Stimulated activated CD4-positive, alpha-beta T cell treated with anti-CD3 and anti-CD28 coated beads, TNF-alpha, amount 100 ng/mL, for 24 hours (primary cell): ENCODE data around the gene HECTD2.
"Not testable (repeated sequence)": the region's sequence is repeated elsewhere in the genome, so short reads cannot be mapped to it uniquely, and the experiment has no call there.

Source experiments
- DNase-seq, 3 experiments: peaks; one replicate each; pipeline ENCODE4 v3.0.0-alpha.2; 2020; ENCODE audit warnings: low read depth in 3 of 3

Gene HECTD2

DNA sequence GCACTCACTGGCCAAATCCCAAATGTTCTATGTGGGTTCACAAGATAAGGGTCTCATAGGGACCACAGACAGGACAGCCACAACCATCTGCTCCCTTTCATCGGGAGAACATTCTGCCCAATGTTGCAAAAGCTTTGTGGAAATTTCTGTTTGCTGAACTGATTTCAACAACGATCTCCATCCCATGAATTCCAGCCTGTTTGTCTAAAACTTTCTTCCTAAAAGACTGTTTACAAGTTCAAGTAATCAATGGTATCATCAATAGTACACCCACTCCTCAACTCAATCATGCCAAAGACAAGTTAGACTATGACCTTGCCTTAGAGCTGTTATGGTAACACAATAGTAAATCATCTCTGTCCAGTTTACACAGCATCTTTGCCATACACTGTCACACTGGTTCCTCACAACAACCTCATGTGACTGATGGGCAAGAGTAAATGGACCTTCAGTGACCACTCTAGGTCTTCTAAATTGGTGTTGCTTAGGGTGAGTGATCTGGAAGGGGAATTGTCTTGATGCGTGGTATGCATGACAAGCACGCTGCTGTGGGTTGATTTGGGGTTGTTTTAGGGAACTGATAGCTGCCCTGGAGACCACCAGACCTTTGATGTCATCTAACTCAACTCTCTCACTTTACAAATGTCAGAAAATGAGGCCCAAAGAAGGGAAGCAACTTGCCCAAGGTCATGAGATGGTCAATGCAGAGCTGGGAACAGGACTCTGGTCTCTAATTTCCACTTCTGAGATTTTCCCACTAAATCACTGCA is 127.7 kb downstream of the HECTD2 start:
- DNase-seq, result no peak

DNA sequence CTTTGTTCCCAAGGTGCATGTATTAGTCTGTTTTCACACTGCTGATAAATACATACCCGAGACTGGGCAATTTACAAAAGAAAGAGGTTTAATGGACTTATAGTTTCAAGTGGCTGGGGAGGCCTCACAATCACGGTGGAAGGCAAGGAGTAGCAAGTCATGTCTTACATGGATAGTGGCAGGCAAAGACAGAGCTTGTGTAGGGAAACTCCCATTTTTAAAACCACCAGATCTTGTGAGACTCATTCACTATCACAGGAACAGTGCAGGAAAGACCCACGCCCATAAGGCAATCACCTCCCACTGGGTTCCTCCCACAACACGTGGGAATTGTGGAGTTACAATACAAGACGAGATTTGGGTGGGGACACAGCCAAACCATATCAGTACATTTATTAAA is 129.8 kb downstream of the HECTD2 start:
- no peak for DNase-seq

DNA sequence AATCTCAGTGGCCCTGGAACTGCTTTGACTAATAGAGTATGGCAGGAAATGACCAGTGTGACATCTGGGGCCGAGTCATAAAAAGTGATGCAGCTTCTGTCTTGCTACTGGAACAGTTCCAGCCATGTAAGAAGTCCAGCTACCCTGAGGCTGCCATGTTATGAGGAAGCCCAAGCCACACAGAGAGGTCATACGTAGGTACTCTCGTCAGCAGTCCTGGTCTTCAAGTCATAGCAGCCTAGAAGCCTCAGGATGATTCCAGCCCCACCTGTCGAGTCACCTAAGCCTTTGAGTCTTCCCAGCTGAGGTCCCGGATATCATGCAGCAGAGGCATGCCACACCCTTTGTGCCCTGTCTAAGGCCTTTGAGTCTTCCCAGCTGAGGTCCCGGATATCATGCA is 130.6 kb downstream of the HECTD2 start:
- no peak for DNase-seq

DNA sequence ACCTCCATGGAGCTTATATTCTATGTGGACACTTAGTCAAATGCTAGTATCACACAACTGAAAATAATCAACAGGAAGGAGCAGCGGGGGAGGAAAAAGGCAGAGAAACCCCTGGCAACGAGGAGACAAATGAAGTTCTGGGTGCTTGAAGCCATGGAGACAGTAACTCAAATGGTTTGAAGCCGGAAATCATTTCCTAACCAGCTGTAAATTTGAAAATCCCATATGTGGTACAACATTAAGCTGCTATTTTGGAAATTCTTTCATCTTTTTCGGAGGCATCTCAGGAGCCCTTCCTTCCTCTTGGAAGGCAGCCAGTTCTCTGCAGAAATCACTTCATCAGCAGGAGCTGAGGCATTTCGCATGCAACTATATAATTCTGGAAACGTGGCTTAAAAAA is 131.3 kb downstream of the HECTD2 start:
- DNase-seq, result no peak

DNA sequence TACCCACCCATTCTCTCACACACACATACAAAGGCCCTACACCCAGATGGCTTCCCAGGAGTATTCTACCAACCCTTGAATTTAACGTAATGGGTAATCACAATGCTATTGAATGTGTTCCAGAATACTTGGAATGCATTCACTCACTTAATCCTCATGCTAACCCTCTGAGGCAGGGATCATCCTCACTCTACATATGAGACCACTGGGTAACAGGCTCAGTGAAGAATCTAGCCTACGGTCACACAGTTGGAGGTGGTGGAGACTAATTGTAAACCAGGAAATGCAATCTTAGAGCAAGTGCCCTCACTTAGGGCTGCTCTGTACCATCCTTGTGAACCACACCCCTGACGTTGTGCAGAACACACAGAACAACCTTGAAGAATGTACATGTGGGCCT is 135.2 kb downstream of the HECTD2 start:
- DNase-seq, result no peak

DNA sequence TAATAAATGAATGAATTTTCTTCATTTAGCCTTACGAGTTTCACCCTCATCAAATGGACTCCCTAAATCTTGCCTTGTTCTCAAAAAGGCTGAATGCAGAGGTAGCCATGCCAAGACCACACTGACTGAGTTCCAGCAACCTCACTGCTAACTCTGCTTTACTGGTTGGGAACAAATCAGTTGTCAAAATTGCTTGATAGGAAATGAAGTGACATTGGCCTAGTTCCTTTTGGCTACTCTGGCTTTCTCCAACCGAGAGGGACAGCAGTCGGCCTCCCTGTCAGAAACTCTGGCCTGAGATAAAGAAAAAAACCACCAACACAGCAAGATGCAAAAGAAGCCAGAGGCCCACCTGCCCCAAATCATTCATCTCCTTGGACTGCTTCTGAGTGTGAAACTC is 135.7 kb downstream of the HECTD2 start:
- DNase-seq, result no peak

DNA sequence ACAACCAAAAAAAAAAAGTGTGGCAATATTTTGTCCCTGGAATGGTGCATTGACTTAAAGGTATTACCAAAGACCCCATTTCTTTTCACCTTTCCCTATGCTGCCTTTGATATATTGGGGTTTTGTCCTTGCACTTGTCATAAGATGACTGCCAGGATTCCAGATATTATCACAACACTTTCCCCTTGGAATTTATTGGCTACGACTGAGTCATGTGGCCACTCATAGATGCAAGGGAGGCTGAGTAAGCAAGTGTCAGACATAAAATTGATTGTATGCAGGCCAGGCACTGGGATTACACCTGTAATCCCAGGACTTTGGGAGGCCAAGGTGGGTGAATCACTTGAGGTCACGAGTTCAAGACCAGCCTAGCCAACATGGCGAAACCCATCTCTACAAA is 139.1 kb downstream of the HECTD2 start:
- DNase-seq, result no peak

DNA sequence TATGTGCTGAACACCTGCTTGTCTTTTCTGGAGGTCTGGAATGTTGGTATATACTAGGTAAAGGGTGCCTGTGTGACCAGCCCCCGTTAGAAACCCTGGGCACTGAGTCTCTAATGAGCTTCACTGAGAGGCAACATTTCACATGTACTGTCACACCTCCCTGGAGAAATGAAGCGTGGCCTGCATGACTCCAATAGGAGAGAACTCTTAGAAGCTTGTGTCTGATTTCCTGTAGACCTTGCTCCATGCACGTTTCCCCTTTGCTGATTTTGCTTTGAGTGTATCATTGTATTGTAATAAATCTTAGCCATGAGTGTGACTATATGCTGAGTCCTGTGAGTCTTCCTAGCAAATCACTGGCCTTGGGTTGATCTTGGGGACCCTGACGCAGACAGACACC is 139.9 kb downstream of the HECTD2 start:
- no peak for DNase-seq

DNA sequence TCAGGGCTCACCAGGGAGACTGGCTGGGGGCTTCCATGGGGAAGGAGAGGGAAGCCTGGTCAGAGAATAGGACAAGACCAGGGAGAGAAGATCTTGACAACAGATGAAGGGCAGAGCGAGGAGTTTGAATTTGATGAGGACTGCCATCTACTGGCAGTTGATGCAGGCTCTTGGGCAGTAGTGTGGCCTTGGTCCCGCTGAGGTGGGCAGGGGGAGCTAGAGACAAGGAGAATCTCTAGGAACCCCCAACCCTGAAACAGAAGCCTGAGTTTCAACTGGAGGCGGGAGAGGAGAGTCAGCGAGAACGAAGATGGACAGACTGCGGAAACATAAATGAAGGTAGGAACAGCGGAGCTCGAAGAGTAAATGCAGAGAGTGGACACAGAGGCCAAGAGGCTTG is 141.7 kb downstream of the HECTD2 start:
- no peak for DNase-seq

DNA sequence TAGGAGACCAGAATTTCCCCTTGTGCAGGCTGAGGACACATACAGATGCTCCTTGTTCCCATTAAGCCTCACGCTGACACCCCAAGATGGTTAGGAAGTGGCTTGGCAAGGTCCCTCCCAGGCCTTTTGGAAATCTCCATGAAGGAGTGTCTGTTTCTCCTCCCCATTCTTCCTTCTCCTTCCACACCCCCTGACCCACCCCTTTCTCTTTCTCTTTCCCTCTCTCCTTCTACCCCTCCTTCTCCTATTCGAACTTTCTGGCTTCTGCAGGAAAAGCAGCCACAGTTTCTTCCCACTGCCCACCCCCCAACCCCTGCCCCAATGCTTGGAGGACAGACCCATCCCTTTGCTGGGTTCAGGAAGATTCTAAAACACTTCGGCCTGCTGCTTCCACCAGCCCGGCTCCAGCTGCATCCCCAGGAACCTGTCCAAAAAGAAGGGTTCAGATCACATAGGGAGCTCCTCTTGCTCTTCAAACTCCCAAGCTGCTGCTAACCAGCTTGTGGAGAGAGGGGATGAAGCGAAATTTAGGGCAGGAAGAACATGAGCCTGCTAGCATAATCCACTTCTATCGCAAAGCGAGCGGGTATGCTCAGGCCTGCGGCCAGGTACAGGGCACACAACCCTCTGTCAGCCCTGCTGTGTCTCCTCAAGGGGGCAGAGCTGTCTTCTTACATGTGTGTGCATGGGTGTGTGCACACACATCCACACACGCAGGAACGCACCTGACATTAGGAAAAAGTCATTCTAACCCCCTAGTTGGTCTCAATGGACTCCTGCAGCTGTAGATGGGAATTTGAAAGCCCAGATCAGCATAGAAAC is 142.3 kb downstream of the HECTD2 start:
- no peak for DNase-seq

DNA sequence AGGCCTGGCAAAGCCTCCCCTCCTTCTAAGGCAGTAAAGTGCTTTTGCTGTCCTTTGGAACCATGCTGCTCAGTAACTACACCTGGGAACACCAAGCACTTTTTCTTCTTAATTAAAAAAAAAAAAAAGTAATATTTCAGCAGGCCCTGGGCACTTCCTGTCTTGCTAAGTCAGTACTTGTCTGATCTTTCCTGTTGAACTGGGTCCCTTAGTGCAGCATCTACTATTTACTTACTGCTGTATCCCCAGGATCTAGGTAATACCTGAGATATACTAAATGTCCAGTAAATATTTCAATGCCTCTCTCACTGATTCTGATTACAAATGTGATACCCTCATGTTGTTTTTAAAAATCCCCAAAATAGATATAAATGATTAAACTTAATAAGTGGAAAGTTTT is 145.3 kb downstream of the HECTD2 start:
- no peak for DNase-seq

DNA sequence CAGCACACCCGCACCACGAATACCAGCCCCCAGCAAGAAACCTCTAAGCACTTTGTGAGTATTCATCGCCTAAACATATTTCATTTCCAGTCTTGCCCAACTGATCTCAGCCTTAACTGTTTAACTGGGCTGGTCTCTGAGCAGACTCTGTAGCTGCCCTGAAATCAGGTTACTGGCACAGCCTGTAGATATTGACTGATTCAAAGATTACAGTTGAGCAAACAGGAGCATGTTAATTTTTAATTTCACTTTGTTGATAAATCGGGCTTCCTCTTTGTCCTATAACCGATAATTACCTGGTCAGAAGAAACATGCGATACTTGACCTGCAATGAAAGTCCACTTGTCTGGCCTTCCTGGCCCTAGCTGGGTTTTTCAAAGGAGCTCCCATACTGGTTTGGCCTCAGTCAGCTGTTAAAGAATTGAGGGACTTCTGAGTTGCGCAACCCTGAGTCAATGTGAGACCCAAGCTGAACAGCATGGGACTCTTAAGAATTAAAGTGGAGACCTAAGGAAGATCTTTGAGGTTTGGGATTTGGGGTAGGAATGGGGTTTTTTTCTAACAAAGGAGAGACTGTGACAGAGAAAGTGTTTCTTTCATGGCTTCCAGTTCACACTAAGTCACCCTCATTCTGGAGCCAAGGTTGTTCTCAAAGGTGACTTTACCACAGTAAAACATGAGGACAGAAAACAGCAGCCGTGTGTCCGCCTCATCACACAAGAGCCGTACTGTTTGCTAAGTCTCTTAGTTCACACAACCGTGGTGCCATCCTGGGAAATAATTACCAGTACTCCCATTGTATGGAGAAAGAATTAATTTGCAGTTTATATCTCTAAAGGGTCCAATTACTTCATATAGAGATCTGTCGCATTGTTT is 146.8 kb downstream of the HECTD2 start:
- DNase-seq, result no peak

DNA sequence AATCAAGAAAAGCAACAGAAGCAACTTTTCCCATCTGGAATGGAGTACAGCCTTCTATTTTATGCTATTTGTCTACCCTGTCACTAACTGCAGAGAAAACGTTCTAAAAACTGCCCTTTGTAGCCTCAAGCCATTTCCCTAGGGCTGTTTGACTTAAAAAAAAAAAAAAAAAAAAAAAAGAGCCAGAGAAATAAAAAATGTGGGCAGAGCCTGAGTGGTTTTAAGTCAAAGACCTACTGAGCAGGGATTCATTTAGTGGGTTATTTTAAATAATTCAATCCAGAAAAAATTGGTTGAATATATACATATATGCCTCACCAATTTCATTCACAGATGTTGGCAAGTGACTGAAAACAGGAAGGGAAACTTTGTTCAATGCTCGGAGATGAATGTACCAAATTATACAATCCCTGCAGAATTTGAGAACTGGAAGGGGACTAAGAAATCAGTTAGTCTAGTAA is 147.5 kb downstream of the HECTD2 start:
- DNase-seq, result no peak

DNA sequence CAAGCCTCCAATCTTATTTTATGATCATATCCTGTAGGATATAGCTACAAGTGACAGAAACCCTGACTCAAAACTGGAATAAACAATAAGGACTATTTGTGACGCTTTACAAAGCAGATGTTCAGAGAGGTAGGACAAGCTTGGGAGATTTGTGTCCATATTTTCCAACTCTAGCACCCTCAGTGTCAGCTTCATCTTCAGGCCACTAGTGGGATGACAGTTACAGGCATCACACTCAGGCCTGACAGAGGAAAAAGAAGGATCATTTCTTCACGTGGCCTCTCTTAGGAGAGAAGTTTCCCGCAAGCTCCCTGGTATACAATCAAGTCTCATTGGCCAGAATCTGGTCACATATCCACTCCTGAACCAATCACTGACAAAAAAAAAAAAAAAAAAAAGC is 148.3 kb downstream of the HECTD2 start:
- DNase-seq, result no peak

DNA sequence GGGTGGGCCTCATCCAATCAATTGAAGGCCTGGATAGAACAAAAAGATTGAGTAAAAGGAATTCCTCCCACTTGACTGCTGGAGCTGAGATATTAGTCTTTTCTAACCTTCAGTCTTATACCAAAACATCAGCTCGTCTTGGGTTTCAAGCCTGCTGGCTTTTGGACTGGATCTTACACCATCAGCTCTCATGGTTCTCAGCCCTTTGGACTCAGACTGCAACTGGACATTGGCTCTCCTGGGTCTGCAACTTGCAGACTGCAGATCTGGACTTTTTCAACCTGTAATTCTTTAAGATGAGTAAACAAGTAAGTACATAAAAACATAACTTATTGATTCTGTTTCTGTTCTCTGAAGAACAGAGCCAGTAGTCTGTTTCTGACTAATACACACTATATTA is 149.0 kb downstream of the HECTD2 start:
- DNase-seq, result no peak

DNA sequence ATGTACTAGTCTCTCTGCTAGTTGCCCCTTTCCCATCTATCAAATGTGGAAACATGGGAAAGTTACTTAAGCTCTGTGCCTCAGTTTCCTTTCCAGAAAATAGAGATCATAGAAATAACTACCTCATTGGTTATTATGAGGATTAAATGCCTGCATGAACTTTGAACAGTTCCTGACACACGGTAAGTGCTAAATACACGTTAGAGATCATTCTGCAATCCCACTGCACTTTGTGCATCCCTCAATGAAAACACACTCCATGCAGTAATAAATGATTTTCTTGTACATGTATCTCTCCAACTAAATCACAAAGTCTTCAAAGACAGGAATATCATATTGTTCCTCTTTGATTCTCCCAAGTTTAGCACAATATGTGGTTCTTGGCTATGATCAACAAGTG is 149.6 kb downstream of the HECTD2 start:
- no peak for DNase-seq

DNA sequence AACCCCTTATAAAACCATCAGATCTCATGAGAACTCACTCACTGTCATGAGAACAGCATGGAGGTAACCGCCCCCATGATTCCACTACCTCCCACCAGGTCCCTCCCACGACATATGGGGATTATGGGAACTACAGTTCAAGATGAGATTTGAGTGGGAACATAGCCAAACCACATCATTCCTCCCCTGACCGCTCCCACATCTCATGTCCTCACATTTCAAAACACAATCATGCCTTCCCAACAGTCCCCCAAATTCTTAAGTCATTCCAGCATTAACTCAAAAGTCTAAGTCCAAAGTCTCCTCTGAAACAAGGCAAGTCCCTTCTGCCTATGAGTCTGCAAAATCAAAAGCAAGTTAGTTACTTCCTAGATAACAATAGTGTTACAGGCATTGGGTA is 150.7 kb downstream of the HECTD2 start:
- DNase-seq, result not testable (repeated sequence)

DNA sequence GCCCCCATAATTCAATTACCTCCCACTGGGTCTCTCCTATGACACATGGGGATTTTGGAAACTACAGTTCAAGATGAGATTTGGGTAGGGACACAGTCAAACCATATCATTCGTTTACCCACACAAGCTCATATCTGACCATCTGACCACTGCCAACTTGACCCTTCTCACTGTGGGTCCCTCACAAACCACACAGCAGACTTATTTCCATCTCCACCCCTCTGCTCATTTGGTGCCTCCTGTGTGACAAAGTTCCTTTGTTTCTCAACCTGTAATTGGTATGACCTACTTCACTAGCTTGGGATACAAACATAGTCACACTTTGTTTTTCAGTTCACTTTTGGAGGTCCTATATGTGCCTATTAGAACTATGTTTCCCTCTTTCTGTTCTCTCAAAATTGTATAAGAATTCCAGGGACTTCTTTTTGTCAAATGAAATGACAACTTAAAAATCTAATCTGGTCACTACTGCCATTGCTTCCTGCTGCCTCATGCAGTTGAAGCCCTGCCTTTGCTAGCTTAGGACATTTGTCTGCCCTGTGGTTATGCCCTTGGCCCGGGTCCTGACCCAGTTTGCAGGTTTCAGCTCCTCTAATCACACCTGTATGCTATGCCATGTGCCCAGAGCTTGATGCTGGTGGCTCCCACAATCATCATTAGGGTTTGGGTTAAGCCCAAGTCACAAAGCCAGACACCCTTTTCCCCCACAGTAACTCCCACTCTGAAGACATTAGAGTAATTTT is 152.9 kb downstream of the HECTD2 start:
- DNase-seq, result no peak

DNA sequence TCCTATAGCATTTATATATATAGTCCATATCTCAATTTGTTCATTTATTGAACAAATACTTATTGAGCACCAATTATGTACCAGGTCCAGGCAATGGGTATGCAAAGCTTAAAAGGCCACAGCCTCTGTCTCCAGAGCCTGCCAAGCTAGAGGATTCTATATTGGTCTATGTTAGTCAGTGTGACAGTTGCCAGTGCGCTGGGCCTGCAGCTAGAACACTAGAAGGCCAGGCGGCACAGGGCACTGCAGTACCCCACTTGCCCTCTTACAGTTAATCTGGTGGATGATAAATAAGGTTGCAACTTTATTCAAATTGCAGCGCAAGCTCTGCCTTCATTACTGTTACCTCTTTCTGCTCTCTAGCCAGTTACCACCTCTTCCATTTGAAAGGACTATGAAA is 153.9 kb downstream of the HECTD2 start:
- DNase-seq, result no peak
